HG03457 (cell line): ENCODE results near the gene PTPRD.

ENCODE experiments used
- ATAC-seq: cut with Tn5 transposase; IDR thresholded peaks from one replicate; pipeline ENCODE4 v1.9.1; 2021; ENCODE audit warnings: moderate number of reproducible peaks; ENCODE audit not compliant: unreplicated experiment

The PTPRD gene

DNA sequence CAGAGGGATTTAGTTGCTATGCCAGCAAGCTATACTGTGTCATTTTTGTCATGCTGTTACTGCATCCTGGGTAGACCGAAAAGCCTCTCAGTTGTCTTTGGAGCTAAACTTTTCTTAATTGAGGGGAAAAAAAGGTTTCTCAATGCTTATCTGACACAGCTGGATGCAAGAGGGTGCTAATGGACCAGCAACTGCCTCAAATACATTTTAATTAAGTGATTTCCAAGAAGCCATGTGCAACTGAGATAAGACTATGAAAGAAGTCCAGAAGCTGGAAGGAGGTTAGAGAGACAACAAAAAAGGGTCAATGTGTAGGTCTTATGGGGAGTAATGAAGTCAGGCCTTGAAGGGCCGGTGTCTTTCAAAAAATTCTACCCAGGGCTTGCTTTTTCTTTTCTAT is 2347.5 kb downstream of the PTPRD start:
- ATAC-seq = no peak
